ENCODE data around the gene FAM13B. TPM values are rescaled to one million over a fixed set of nuclear protein-coding genes. Genes with fewer than 3 reads are reported as not detected.
A peak's percentile ranks its signal among the peaks of the same experiment; 100 is the strongest.
"Not testable (repeated sequence)": the region's sequence is repeated elsewhere in the genome, so short reads cannot be mapped to it uniquely, and the experiment has no call there.

Gene FAM13B
- total RNA-seq (9.4 and 15.3 TPM in 2 replicates), polyA plus RNA-seq (10.7 and 15.8 TPM in 2 replicates)

- Histone ChIP-seq H3K4me3 (peak within 1 kb of the TSS; percentile 97), H3K4me1 (ENCODE audit: low read depth) (peaks cover 12% of the 10 kb centered on the region), H3K27ac (peak within 1 kb of the TSS; percentile 100), H3K36me3 (no peaks in the 10 kb centered on the region), H3K9me3 (ENCODE audit: low read depth) (no peaks in the 10 kb centered on the region), H3K27me3 (no peaks in the 10 kb centered on the region)
- TF ChIP-seq, protein P1, sequence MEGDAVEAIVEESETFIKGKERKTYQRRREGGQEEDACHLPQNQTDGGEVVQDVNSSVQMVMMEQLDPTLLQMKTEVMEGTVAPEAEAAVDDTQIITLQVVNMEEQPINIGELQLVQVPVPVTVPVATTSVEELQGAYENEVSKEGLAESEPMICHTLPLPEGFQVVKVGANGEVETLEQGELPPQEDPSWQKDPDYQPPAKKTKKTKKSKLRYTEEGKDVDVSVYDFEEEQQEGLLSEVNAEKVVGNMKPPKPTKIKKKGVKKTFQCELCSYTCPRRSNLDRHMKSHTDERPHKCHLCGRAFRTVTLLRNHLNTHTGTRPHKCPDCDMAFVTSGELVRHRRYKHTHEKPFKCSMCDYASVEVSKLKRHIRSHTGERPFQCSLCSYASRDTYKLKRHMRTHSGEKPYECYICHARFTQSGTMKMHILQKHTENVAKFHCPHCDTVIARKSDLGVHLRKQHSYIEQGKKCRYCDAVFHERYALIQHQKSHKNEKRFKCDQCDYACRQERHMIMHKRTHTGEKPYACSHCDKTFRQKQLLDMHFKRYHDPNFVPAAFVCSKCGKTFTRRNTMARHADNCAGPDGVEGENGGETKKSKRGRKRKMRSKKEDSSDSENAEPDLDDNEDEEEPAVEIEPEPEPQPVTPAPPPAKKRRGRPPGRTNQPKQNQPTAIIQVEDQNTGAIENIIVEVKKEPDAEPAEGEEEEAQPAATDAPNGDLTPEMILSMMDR (IDR thresholded peaks at IDR 0.05; ENCODE audit: low read depth, low read length): no peak
- peak; percentile 80 to 86 for DNase-seq (ENCODE audit: low read depth in 1 of 2, low spot score in 1 of 2)
Observed at GRCh38 chr5:138032572-138033385, at the start of gene FAM13B. TSS of gene FAM13B (minus strand) at chr5:138033079. CDS start at chr5:138019111, 13,968 bp downstream.

DNA sequence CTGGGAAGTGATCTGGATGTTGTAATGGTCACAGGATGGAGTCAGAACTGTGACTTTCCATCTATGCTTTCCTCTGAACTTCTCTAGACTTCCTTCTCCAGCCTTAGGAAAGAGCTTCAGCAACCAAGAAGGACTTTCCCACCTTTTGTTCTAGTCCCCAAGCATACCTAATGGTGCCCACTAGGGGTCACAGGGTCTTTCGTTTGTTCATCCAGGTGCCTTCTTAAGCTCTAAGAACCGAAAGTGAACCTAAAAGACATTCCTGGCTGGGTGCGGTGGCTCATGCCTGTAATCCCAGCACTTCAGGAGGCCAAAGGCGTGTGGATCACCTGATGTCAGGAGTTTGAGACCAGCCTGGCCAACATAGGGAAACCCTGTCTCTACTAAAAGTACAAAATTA lies 49.2 kb upstream of the FAM13B start:
- no peak for DNase-seq (ENCODE audit: low read depth in 1 of 2, low spot score in 1 of 2)
- H3K27ac ChIP-seq: no peak overlapping the region

DNA sequence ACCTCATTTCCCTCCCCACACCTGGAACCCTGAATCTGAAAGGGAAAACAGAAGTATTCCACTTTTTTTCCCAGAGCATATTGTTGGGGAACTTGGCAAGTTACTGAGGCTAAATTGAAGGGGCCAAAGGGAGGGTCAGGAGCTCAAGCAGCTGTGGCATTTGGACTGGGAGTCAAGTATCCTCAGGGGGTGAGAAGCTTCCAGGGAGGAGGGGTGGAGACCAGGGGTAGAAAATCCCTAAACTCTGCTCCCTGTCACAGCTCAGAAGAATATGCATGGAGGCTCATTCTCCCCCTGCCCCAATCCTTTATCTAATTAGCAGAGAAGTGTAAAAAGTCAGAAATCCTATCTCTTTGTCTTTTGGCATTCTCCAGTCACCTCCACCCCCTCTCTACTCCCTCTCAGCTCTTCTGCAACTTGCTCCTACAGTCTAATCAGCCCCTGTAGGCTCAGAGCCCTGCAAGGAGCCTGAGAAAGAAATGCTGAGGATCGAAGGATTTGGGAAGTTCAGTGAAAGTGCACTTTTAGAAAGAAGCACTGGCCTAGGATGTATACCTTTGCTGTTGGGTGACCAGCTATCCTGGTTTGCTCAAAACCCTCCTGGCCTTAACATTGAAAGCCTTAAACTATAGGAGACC lies 45.2 kb upstream of the FAM13B start:
- H3K27ac ChIP-seq: peak overlapping the region; percentile 60
- DNase-seq (ENCODE audit: low read depth in 1 of 2, low spot score in 1 of 2): no peak
- TF ChIP-seq, protein P1 (IDR thresholded peaks at IDR 0.05; ENCODE audit: low read depth, low read length): no peak
- H3K4me3 ChIP-seq: no peak overlapping the region
- H3K9me3 ChIP-seq (ENCODE audit: low read depth): no peaks in the 10 kb centered on the region
- H3K36me3 ChIP-seq: no peaks in the 10 kb centered on the region
- H3K4me1 ChIP-seq (ENCODE audit: low read depth): no peaks in the 10 kb centered on the region
- H3K27me3 ChIP-seq: no peaks in the 10 kb centered on the region

More for the DNA sequence above, 49.2 kb upstream of the FAM13B start:
- no peak overlapping the region for H3K4me3 ChIP-seq
- no peaks in the 10 kb centered on the region for H3K27me3 ChIP-seq
- TF ChIP-seq, protein P1 (IDR thresholded peaks at IDR 0.05; ENCODE audit: low read depth, low read length): no peak
- no peaks in the 10 kb centered on the region for H3K9me3 ChIP-seq (ENCODE audit: low read depth)
- H3K36me3 ChIP-seq: no peaks in the 10 kb centered on the region
- H3K4me1 ChIP-seq (ENCODE audit: low read depth): no peaks in the 10 kb centered on the region

DNA sequence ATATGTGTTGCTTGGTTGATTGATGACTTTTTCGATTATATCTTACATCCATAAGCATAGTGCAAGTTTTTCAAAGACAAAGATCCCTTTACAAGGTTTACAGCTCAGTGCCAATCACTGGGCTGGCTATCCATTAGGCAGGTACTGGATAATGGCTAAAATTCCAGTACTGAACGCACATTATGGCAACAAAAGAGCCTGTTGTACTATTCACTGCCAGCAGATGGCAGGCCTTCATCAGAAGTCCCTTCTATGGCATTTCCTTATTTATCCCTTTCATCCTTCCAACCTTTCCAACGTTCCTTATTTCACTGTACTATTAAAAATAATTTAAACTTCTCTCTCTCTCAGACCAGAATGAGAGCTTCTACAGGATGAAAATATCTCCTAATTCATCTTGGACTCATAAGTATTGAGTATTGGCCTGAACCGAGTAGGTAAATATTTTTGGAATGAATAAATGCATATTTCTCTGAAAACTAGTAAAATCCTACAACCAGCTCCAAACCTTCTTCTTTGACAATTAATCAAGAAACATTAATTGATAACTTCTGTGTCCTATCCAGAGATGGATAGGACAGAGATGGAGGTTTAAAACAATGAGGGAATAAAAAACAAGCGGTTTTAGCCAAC lies 44.3 kb upstream of the FAM13B start:
- no peaks in the 10 kb centered on the region for H3K36me3 ChIP-seq
- H3K4me3 ChIP-seq: no peak overlapping the region
- TF ChIP-seq, protein P1 (IDR thresholded peaks at IDR 0.05; ENCODE audit: low read depth, low read length): peak; percentile 84
- H3K9me3 ChIP-seq (ENCODE audit: low read depth): no peaks in the 10 kb centered on the region
- H3K4me1 ChIP-seq (ENCODE audit: low read depth): no peaks in the 10 kb centered on the region
- peak; percentile 75 to 78 for DNase-seq (ENCODE audit: low read depth in 1 of 2, low spot score in 1 of 2)
- H3K27me3 ChIP-seq: no peaks in the 10 kb centered on the region
- no peak overlapping the region for H3K27ac ChIP-seq

GRCh38 chr5:138070026-138070425 lies 37.1 kb upstream of the FAM13B start:
- H3K4me1 ChIP-seq (ENCODE audit: low read depth); H3K9me3 ChIP-seq (ENCODE audit: low read depth); H3K4me3 ChIP-seq; H3K27me3 ChIP-seq; H3K36me3 ChIP-seq; DNase-seq (ENCODE audit: low read depth in 1 of 2, low spot score in 1 of 2); H3K27ac ChIP-seq: not testable (repeated sequence)
